GM23338 (cell line): ENCODE results near the gene CORO2A. TPM values are rescaled to one million over a fixed set of nuclear protein-coding genes. Genes with fewer than 3 reads are reported as not detected.

ENCODE experiments used
- ATAC-seq: fragments of 200-7000 bp; cut with Tn5 transposase; 3 replicates; pipeline ENCODE4 v1.9.1; 2020
- DNase-seq: peaks from one replicate; pipeline ENCODE4 v3.0.0-alpha.2; 2015; ENCODE audit warnings: low spot score
- H2AFZ ChIP-seq: fragments of 200-600 bp; sonication (generic); 2 replicates; pipeline ENCODE4 v1.8.0; 2016; ENCODE audit warnings: antibody characterized with exemption, mild to moderate bottlenecking, moderate library complexity
- H3F3A ChIP-seq: fragments of 200-600 bp; sonication (generic); replicated peaks from 2 replicates; pipeline ENCODE4 v1.8.0; 2017; ENCODE audit warnings: antibody characterized with exemption, mixed run types, low read depth
- H3K27ac ChIP-seq: fragments of 200-600 bp; sonication (generic); 2 replicates; pipeline ENCODE4 v1.6.1; 2016; ENCODE audit warnings: low read depth
- H3K27me3 ChIP-seq: fragments of 200-600 bp; sonication (generic); 2 replicates; pipeline ENCODE4 v1.8.0; 2016; ENCODE audit warnings: mild to moderate bottlenecking, mixed run types, moderate library complexity; ENCODE audit not compliant: insufficient read depth
- H3K36me3 ChIP-seq: fragments of 200-600 bp; sonication (generic); 2 replicates; pipeline ENCODE4 v1.8.0; 2016; ENCODE audit warnings: mild to moderate bottlenecking; ENCODE audit not compliant: insufficient read depth
- H3K4me1 ChIP-seq: fragments of 200-600 bp; sonication (generic); 2 replicates; pipeline ENCODE4 v1.8.0; 2016; ENCODE audit warnings: mild to moderate bottlenecking, moderate library complexity; ENCODE audit not compliant: insufficient read depth
- H3K4me2 ChIP-seq: fragments of 200-600 bp; sonication (generic); 2 replicates; pipeline ENCODE4 v1.7.1; 2017; ENCODE audit warnings: mixed run types
- H3K4me3 ChIP-seq: fragments of 200-600 bp; sonication (generic); 2 replicates; pipeline ENCODE4 v1.6.1; 2016; ENCODE audit warnings: mixed run types
- H3K79me2 ChIP-seq: fragments of 200-600 bp; sonication (generic); replicated peaks from 2 replicates; pipeline ENCODE4 v1.8.0; 2017; ENCODE audit warnings: mild to moderate bottlenecking; ENCODE audit not compliant: insufficient read depth
- H3K9me2 ChIP-seq: fragments of 200-600 bp; sonication (generic); 2 replicates; pipeline ENCODE4 v1.8.0; 2017; ENCODE audit not compliant: insufficient read depth
- H4K20me1 ChIP-seq: fragments of 200-600 bp; sonication (generic); replicated peaks from 2 replicates; pipeline ENCODE4 v1.8.0; 2017; ENCODE audit warnings: mild to moderate bottlenecking; ENCODE audit not compliant: insufficient read depth
- H3K27ac Mint-ChIP-seq: 2 replicates; pipeline ENCODE4 v1.8.0; 2020; ENCODE audit warnings: inconsistent platforms, mild to moderate bottlenecking, moderate library complexity, mixed read lengths
- H3K27me3 Mint-ChIP-seq: 3 replicates; pipeline ENCODE4 v1.8.0; 2022; ENCODE audit warnings: low read depth, mild to moderate bottlenecking, moderate library complexity, mixed read lengths, inconsistent platforms; ENCODE audit not compliant: insufficient read depth, poor library complexity
- H3K36me3 Mint-ChIP-seq: 3 replicates; pipeline ENCODE4 v1.8.0; 2021; ENCODE audit warnings: low read depth, mild to moderate bottlenecking, inconsistent platforms, moderate library complexity, mixed read lengths
- H3K4me1 Mint-ChIP-seq: 3 replicates; pipeline ENCODE4 v1.8.0; 2020; ENCODE audit warnings: mild to moderate bottlenecking, inconsistent platforms, mixed read lengths
- H3K4me3 Mint-ChIP-seq: 3 replicates; pipeline ENCODE4 v1.8.0; 2021; ENCODE audit warnings: moderate library complexity, mild to moderate bottlenecking, inconsistent platforms, mixed read lengths
- H3K9me3 Mint-ChIP-seq: 3 replicates; pipeline ENCODE4 v1.8.0; 2020; ENCODE audit warnings: moderate library complexity, mild to moderate bottlenecking, inconsistent platforms, mixed read lengths
- EZH2phosphoT487 ChIP-seq: fragments of 200-600 bp; sonication (generic); IDR thresholded peaks from one replicate; pipeline ENCODE4 v1.8.1; 2018; ENCODE audit warnings: antibody characterized with exemption; ENCODE audit not compliant: unreplicated experiment
- NANOG ChIP-seq: IDR thresholded peaks from 2 replicates; pipeline ENCODE4 v1.6.1; 2016; ENCODE audit warnings: antibody characterized with exemption, borderline replicate concordance
- STAT1 ChIP-seq: IDR thresholded peaks from one replicate; pipeline ENCODE4 v1.6.1; 2016; ENCODE audit warnings: antibody characterized with exemption; ENCODE audit not compliant: unreplicated experiment
- ZNF114 ChIP-seq: fragments of 250-450 bp; sonication (Bioruptor Pico); IDR thresholded peaks from 2 replicates; pipeline ENCODE4 v1.5.0; 2020; ENCODE audit warnings: mild to moderate bottlenecking, moderate library complexity
- polyA plus RNA-seq: library from polyadenylated mRNA; unstranded; fragments of >200 nt; fragmentation: Nextera tagmentation; extraction: Ambion mirVana; gene quantifications from 2 replicates; pipeline ENCODE4 v1.2.1, GENCODE V29; 2016
- total RNA-seq: library from RNA; depleted of rRNA; stranded (reverse); fragments of >200 nt; shearing (Covaris generic); gene quantifications from 2 replicates; pipeline ENCODE4 v1.2.3, GENCODE V29; 2014
- TF ChIP-seq, protein P1 (sequence below): IDR thresholded peaks from one replicate; pipeline ENCODE4 v1.6.1; 2018; ENCODE audit warnings: antibody characterized with exemption; ENCODE audit not compliant: unreplicated experiment
- TF ChIP-seq, protein P2 (sequence below): IDR thresholded peaks from 2 replicates; pipeline ENCODE4 v1.6.1; 2016; ENCODE audit warnings: antibody characterized with exemption
- TF ChIP-seq, protein P3 (sequence below): fragments of 250-450 bp; sonication (Bioruptor Pico); IDR thresholded peaks from 2 replicates; pipeline ENCODE4 v1.5.0; 2020; ENCODE audit warnings: mild to moderate bottlenecking, moderate library complexity
- TF ChIP-seq, protein P4 (sequence below), 2 experiments: fragments of 200-600 bp in 1 of 2; sonication (generic) in 1 of 2; conservative IDR thresholded peaks; 2 replicates each; pipeline versions ENCODE4 v1.5.1 to v1.6.1; 2016 to 2017; ENCODE audit warnings: antibody characterized with exemption in 2 of 2, low read depth in 2 of 2, mild to moderate bottlenecking in 2 of 2, moderate library complexity in 1 of 2

Gene CORO2A
- total and polyA plus RNA-seq, 2 experiments from 2014 or later, result 12.9 to 27.6 TPM

DNA sequence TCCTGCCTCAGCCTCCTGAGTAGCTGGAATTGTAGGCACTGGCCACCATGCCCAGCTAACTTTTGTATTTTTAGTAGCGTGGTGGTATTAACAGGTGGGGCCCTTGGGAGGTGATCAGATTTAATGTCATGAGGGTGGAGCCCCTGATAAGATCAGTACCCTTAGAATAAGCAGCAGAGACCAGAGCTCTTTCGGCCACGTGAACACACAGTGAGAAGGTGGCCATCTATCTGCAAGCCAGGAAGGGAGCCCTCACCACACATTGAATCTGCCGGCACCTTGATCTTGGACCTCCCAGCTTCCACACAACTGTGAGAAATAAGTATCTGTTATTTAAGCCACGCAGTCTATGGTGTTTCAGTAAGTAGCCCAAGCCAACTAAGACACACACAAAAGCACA lies 40.5 kb upstream of the CORO2A start:
- H3K4me3 Mint-ChIP-seq, result no peak overlapping the region
- H3K4me3 ChIP-seq, result no peak overlapping the region
- H3K27ac ChIP-seq, result no peak overlapping the region
- H3K9me3 Mint-ChIP-seq, result no peaks in the 10 kb centered on the region
- no peaks in the 10 kb centered on the region for H3F3A ChIP-seq
- no peak overlapping the region for H2AFZ ChIP-seq
- no peaks in the 10 kb centered on the region; the same call in 1 of the 2 replicates for H4K20me1 ChIP-seq
- DNase-seq, result no peak
- TF ChIP-seq, protein P1, sequence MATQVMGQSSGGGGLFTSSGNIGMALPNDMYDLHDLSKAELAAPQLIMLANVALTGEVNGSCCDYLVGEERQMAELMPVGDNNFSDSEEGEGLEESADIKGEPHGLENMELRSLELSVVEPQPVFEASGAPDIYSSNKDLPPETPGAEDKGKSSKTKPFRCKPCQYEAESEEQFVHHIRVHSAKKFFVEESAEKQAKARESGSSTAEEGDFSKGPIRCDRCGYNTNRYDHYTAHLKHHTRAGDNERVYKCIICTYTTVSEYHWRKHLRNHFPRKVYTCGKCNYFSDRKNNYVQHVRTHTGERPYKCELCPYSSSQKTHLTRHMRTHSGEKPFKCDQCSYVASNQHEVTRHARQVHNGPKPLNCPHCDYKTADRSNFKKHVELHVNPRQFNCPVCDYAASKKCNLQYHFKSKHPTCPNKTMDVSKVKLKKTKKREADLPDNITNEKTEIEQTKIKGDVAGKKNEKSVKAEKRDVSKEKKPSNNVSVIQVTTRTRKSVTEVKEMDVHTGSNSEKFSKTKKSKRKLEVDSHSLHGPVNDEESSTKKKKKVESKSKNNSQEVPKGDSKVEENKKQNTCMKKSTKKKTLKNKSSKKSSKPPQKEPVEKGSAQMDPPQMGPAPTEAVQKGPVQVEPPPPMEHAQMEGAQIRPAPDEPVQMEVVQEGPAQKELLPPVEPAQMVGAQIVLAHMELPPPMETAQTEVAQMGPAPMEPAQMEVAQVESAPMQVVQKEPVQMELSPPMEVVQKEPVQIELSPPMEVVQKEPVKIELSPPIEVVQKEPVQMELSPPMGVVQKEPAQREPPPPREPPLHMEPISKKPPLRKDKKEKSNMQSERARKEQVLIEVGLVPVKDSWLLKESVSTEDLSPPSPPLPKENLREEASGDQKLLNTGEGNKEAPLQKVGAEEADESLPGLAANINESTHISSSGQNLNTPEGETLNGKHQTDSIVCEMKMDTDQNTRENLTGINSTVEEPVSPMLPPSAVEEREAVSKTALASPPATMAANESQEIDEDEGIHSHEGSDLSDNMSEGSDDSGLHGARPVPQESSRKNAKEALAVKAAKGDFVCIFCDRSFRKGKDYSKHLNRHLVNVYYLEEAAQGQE, result no peak
- TF ChIP-seq, protein P2, sequence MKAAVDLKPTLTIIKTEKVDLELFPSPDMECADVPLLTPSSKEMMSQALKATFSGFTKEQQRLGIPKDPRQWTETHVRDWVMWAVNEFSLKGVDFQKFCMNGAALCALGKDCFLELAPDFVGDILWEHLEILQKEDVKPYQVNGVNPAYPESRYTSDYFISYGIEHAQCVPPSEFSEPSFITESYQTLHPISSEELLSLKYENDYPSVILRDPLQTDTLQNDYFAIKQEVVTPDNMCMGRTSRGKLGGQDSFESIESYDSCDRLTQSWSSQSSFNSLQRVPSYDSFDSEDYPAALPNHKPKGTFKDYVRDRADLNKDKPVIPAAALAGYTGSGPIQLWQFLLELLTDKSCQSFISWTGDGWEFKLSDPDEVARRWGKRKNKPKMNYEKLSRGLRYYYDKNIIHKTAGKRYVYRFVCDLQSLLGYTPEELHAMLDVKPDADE, result no peak
- no peak for TF ChIP-seq NANOG
- no peak for TF ChIP-seq STAT1
- no peak for TF ChIP-seq EZH2phosphoT487
- TF ChIP-seq, protein P3, sequence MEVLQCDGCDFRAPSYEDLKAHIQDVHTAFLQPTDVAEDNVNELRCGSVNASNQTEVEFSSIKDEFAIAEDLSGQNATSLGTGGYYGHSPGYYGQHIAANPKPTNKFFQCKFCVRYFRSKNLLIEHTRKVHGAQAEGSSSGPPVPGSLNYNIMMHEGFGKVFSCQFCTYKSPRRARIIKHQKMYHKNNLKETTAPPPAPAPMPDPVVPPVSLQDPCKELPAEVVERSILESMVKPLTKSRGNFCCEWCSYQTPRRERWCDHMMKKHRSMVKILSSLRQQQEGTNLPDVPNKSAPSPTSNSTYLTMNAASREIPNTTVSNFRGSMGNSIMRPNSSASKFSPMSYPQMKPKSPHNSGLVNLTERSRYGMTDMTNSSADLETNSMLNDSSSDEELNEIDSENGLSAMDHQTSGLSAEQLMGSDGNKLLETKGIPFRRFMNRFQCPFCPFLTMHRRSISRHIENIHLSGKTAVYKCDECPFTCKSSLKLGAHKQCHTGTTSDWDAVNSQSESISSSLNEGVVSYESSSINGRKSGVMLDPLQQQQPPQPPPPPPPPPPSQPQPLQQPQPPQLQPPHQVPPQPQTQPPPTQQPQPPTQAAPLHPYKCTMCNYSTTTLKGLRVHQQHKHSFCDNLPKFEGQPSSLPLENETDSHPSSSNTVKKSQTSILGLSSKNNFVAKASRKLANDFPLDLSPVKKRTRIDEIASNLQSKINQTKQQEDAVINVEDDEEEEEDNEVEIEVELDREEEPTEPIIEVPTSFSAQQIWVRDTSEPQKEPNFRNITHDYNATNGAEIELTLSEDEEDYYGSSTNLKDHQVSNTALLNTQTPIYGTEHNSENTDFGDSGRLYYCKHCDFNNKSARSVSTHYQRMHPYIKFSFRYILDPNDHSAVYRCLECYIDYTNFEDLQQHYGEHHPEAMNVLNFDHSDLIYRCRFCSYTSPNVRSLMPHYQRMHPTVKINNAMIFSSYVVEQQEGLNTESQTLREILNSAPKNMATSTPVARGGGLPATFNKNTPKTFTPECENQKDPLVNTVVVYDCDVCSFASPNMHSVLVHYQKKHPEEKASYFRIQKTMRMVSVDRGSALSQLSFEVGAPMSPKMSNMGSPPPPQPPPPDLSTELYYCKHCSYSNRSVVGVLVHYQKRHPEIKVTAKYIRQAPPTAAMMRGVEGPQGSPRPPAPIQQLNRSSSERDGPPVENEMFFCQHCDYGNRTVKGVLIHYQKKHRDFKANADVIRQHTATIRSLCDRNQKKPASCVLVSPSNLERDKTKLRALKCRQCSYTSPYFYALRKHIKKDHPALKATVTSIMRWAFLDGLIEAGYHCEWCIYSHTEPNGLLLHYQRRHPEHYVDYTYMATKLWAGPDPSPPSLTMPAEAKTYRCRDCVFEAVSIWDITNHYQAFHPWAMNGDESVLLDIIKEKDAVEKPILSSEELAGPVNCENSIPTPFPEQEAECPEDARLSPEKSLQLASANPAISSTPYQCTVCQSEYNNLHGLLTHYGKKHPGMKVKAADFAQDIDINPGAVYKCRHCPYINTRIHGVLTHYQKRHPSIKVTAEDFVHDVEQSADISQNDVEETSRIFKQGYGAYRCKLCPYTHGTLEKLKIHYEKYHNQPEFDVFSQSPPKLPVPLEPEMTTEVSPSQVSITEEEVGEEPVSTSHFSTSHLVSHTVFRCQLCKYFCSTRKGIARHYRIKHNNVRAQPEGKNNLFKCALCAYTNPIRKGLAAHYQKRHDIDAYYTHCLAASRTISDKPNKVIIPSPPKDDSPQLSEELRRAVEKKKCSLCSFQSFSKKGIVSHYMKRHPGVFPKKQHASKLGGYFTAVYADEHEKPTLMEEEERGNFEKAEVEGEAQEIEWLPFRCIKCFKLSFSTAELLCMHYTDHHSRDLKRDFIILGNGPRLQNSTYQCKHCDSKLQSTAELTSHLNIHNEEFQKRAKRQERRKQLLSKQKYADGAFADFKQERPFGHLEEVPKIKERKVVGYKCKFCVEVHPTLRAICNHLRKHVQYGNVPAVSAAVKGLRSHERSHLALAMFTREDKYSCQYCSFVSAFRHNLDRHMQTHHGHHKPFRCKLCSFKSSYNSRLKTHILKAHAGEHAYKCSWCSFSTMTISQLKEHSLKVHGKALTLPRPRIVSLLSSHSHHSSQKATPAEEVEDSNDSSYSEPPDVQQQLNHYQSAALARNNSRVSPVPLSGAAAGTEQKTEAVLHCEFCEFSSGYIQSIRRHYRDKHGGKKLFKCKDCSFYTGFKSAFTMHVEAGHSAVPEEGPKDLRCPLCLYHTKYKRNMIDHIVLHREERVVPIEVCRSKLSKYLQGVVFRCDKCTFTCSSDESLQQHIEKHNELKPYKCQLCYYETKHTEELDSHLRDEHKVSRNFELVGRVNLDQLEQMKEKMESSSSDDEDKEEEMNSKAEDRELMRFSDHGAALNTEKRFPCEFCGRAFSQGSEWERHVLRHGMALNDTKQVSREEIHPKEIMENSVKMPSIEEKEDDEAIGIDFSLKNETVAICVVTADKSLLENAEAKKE (CRISPR knock-in tag), result no peak
- TF ChIP-seq, protein P4, sequence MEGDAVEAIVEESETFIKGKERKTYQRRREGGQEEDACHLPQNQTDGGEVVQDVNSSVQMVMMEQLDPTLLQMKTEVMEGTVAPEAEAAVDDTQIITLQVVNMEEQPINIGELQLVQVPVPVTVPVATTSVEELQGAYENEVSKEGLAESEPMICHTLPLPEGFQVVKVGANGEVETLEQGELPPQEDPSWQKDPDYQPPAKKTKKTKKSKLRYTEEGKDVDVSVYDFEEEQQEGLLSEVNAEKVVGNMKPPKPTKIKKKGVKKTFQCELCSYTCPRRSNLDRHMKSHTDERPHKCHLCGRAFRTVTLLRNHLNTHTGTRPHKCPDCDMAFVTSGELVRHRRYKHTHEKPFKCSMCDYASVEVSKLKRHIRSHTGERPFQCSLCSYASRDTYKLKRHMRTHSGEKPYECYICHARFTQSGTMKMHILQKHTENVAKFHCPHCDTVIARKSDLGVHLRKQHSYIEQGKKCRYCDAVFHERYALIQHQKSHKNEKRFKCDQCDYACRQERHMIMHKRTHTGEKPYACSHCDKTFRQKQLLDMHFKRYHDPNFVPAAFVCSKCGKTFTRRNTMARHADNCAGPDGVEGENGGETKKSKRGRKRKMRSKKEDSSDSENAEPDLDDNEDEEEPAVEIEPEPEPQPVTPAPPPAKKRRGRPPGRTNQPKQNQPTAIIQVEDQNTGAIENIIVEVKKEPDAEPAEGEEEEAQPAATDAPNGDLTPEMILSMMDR (conservative IDR thresholded peaks at IDR 0.05; ENCODE audit: low read depth in 2 of 2), result no peak
- no peak for TF ChIP-seq ZNF114 (CRISPR knock-in tag)
- H3K27me3 ChIP-seq, result no peaks in the 10 kb centered on the region
- 0 out of 3 replicates have a peak, but pooled peaks cover 2% of the 10 kb centered on the region for H3K4me1 Mint-ChIP-seq
- no peaks in the 10 kb centered on the region for H3K79me2 ChIP-seq
- no peaks in the 10 kb centered on the region for H3K36me3 ChIP-seq
- H3K27ac Mint-ChIP-seq, result no peak overlapping the region
- H3K27me3 Mint-ChIP-seq, result peaks cover 2% of the 10 kb centered on the region
- no peaks in the 10 kb centered on the region for H3K9me2 ChIP-seq
- ATAC-seq, result no peak
- H3K4me1 ChIP-seq, result no peaks in the 10 kb centered on the region
- H3K36me3 Mint-ChIP-seq, result peaks cover 7% of the 10 kb centered on the region; the same call in 1 of the 3 replicates
- no peak overlapping the region for H3K4me2 ChIP-seq
